ENCODE results near the gene EFCAB6.

The EFCAB6 gene

GRCh38 chr22:43726322-43726721 lies 85.8 kb downstream of the EFCAB6 start:
- DNase-seq (ENCODE audit: low read depth), result no peak
- no peak overlapping the region for H3K4me3 ChIP-seq (ENCODE audit: control insufficient read depth, low read depth, low read length)
- no peak for TF ChIP-seq CTCF (IDR thresholded peaks at IDR 0.05; ENCODE audit: control insufficient read depth, insufficient read depth, low read depth, low read length, missing control alignments)

DNA sequence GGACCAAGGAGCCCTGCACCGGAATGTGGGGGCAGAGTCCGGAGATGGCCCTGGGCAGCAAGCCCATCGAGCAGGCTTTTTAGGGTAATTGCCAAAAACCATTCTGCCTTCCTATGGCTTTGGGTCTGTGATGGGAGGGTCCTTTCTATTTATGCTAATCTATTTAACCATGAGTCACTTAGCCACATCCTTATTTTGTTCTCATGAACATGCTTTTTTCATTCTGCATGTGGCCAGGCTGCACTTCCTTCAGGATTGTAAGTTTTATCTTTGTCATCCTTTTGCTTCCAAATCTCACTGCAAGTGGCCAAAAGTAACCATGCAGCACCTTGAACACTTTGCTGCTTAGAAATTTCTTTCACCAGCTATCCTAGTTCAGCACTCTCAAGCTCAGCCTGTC lies 88.3 kb downstream of the EFCAB6 start:
- no peak for DNase-seq (ENCODE audit: low read depth)
- no peak for TF ChIP-seq CTCF (IDR thresholded peaks at IDR 0.05; ENCODE audit: control insufficient read depth, insufficient read depth, low read depth, low read length, missing control alignments)
- no peak overlapping the region for H3K4me3 ChIP-seq (ENCODE audit: control insufficient read depth, low read depth, low read length)

- no peak for TF ChIP-seq CTCF (IDR thresholded peaks at IDR 0.05; ENCODE audit: control insufficient read depth, insufficient read depth, low read depth, low read length, missing control alignments)
Observed at GRCh38 chr22:43722444-43722843, 89.7 kb downstream of the EFCAB6 start.

DNA sequence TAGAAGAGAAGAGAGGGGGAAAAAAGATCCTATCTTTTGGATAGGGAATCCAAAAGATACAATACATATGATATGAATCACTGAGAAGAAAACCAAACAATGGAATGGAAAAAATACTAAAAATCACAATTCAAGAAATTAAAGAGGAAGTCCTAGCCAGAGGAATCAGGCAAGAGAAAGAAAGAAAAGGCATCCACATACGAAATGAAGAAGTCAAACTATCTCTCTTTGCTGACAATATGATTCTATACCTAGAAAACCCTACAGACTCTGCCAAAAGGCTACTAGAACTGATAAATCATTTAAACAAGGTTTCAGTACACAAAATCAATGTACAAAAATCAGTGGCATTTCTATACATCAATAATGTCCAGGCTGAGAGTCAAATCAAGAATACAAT lies 91.4 kb downstream of the EFCAB6 start:
- no peak for DNase-seq (ENCODE audit: low read depth)
- H3K4me3 ChIP-seq (ENCODE audit: control insufficient read depth, low read depth, low read length), result no peak overlapping the region
- TF ChIP-seq CTCF (IDR thresholded peaks at IDR 0.05; ENCODE audit: control insufficient read depth, insufficient read depth, low read depth, low read length, missing control alignments), result no peak

More at GRCh38 chr22:43722444-43722843, 89.7 kb downstream of the EFCAB6 start:
- no peak for DNase-seq (ENCODE audit: low read depth)
- no peak overlapping the region for H3K4me3 ChIP-seq (ENCODE audit: control insufficient read depth, low read depth, low read length)

- DNase-seq (ENCODE audit: low read depth), result no peak
- H3K4me3 ChIP-seq (ENCODE audit: control insufficient read depth, low read depth, low read length), result no peak overlapping the region
- no peak for TF ChIP-seq CTCF (IDR thresholded peaks at IDR 0.05; ENCODE audit: control insufficient read depth, insufficient read depth, low read depth, low read length, missing control alignments)
Observed at GRCh38 chr22:43714104-43714503, 98.0 kb downstream of the EFCAB6 start.

GRCh38 chr22:43711681-43712080 lies 100.4 kb downstream of the EFCAB6 start:
- no peak for TF ChIP-seq CTCF (IDR thresholded peaks at IDR 0.05; ENCODE audit: control insufficient read depth, insufficient read depth, low read depth, low read length, missing control alignments)

GRCh38 chr22:43707648-43708047 lies 104.5 kb downstream of the EFCAB6 start:
- no peak overlapping the region for H3K4me3 ChIP-seq (ENCODE audit: control insufficient read depth, low read depth, low read length)
- no peak for TF ChIP-seq CTCF (IDR thresholded peaks at IDR 0.05; ENCODE audit: control insufficient read depth, insufficient read depth, low read depth, low read length, missing control alignments)
- no peak for DNase-seq (ENCODE audit: low read depth)

More at GRCh38 chr22:43711681-43712080, 100.4 kb downstream of the EFCAB6 start:
- DNase-seq (ENCODE audit: low read depth), result no peak
- no peak overlapping the region for H3K4me3 ChIP-seq (ENCODE audit: control insufficient read depth, low read depth, low read length)
